ENCODE results near the gene HSPA12B. TPM values are rescaled to one million over a fixed set of nuclear protein-coding genes. Genes with fewer than 3 reads are reported as not detected.
A peak's percentile ranks its signal among the peaks of the same experiment; 100 is the strongest.

HSPA12B gene
- total RNA-seq, 2 experiments from 2014 or later, result 0.08 TPM; not detected in 1

GRCh38 chr20:3712279-3712873 is 20.1 kb upstream of the HSPA12B start, which contains the start of gene SIGLEC1:
SIGLEC1 (minus strand) TSS chr20:3712600; CDS start chr20:3707128, 5,472 bp downstream.
- Histone ChIP-seq H3K27me3 (ENCODE audit: control insufficient read depth in 1 of 2, insufficient read depth in 2 of 2, low read length in 2 of 2) (no peaks in the 10 kb centered on the region), H3K36me3 (ENCODE audit: insufficient read depth, low read length) (no peaks in the 10 kb centered on the region), H3K9me3 (ENCODE audit: control insufficient read depth in 1 of 2, insufficient read depth in 1 of 2, low read length in 2 of 2) (no peaks in the 10 kb centered on the region), H3K4me1 (ENCODE audit: insufficient read depth, low read length) (peaks cover 5% of the 10 kb centered on the region), H3K4me3 (ENCODE audit: low read length) (no peak within 1 kb of the TSS), H3K27ac (ENCODE audit: low read depth in 1 of 2, low read length in 2 of 2) (no peak within 1 kb of the TSS)
- Mint-ChIP-seq H3K9me3 (no peaks in the 10 kb centered on the region), H3K36me3 (ENCODE audit: low read depth) (no peaks in the 10 kb centered on the region), H3K4me1 (ENCODE audit: low read depth) (no peaks in the 10 kb centered on the region), H3K4me3 (no peak within 1 kb of the TSS), H3K27me3 (peaks cover 17% of the 10 kb centered on the region), H3K27ac (no peak within 1 kb of the TSS)
- ChIA-PET CTCF (no interaction called here), POLR2A (no interaction called here)
- TF ChIP-seq CTCF (IDR thresholded peaks at IDR 0.05), result no peak
- peak in 3 of 14 experiments; percentile 20 to 72 (median 68) for DNase-seq
- intact Hi-C loops (cut with DNase I, micrococcal nuclease), result loop anchor here in 1 of 2 experiments (5.0 kb wide), 1 partner anchor 150 kb away; no protein-coding TSS in a partner anchor
- no peak for ATAC-seq (ENCODE audit: poor library complexity)

DNA sequence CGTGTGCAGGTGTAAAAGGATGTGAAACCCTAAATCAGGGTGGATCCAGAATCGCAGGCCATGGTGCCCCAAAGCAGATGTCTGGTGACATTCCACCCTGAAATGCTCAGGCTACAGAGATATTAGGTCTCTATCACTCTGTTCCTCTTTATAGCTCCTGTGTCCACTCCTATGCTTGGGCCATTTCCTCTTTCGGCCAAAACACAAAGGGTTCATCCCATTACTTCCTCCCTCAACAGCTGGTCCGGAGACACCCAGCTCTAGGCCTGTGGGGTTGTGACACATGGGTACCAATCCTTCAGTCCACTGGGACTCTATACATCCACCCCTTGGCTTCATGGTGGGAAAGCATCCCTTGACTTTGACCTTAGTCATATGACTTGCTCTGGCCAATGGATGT is 18.4 kb upstream of the HSPA12B start:
- intact Hi-C loops (cut with DNase I, micrococcal nuclease), result loop anchor here in 1 of 2 experiments (5.0 kb wide), 1 partner anchor 152 kb away; no protein-coding TSS in a partner anchor
- no peaks in the 10 kb centered on the region for H3K36me3 Mint-ChIP-seq (ENCODE audit: low read depth)
- no peak overlapping the region for H3K27ac ChIP-seq (ENCODE audit: low read depth in 1 of 2, low read length in 2 of 2)
- ATAC-seq (ENCODE audit: poor library complexity), result no peak
- CTCF ChIA-PET, result interaction anchor here (1.0 kb wide), 1 partner anchor 151 kb away, joined by 3 read pairs; no protein-coding TSS in a partner anchor
- no peaks in the 10 kb centered on the region for H3K9me3 Mint-ChIP-seq
- H3K4me1 Mint-ChIP-seq (ENCODE audit: low read depth), result no peaks in the 10 kb centered on the region
- peaks cover 5% of the 10 kb centered on the region for H3K4me1 ChIP-seq (ENCODE audit: insufficient read depth, low read length)
- H3K27ac Mint-ChIP-seq, result no peak overlapping the region
- peaks cover 25% of the 10 kb centered on the region for H3K27me3 Mint-ChIP-seq
- no peak overlapping the region for H3K4me3 ChIP-seq (ENCODE audit: low read length)
- no peak overlapping the region for H3K4me3 Mint-ChIP-seq
- H3K9me3 ChIP-seq (ENCODE audit: control insufficient read depth in 1 of 2, insufficient read depth in 1 of 2, low read length in 2 of 2), result no peaks in the 10 kb centered on the region
- POLR2A ChIA-PET, result no interaction called here
- DNase-seq, result peak in 1 of 14 experiments; percentile 26
- peaks cover 0 to 2% of the 10 kb centered on the region in 2 experiments for H3K27me3 ChIP-seq (ENCODE audit: control insufficient read depth in 1 of 2, insufficient read depth in 2 of 2, low read length in 2 of 2)
- no peak for TF ChIP-seq CTCF (IDR thresholded peaks at IDR 0.05)
- H3K36me3 ChIP-seq (ENCODE audit: insufficient read depth, low read length), result no peaks in the 10 kb centered on the region

- POLR2A ChIA-PET, result no interaction called here
- H3K4me3 ChIP-seq (ENCODE audit: low read length), result no peak overlapping the region
- TF ChIP-seq CTCF (IDR thresholded peaks at IDR 0.05), result peak; percentile 36
- Mint-ChIP-seq H3K36me3 (ENCODE audit: low read depth) (no peaks in the 10 kb centered on the region), H3K9me3 (no peaks in the 10 kb centered on the region), H3K4me3 (no peak overlapping the region), H3K27me3 (peaks cover 42% of the 10 kb centered on the region), H3K4me1 (ENCODE audit: low read depth) (no peaks in the 10 kb centered on the region), H3K27ac (no peak overlapping the region)
- no peaks in the 10 kb centered on the region for H3K9me3 ChIP-seq (ENCODE audit: control insufficient read depth in 1 of 2, insufficient read depth in 1 of 2, low read length in 2 of 2)
- ATAC-seq (ENCODE audit: poor library complexity), result no peak
- H3K36me3 ChIP-seq (ENCODE audit: insufficient read depth, low read length), result no peaks in the 10 kb centered on the region
- peaks cover 2 to 5% of the 10 kb centered on the region in 2 experiments for H3K27me3 ChIP-seq (ENCODE audit: control insufficient read depth in 1 of 2, insufficient read depth in 2 of 2, low read length in 2 of 2)
- CTCF ChIA-PET, result interaction anchor here (1.6 kb wide), 1 partner anchor 52 kb away, joined by 6 read pairs; the partner anchor contains the start of gene ADISSP
- no peaks in the 10 kb centered on the region for H3K4me1 ChIP-seq (ENCODE audit: insufficient read depth, low read length)
- H3K27ac ChIP-seq (ENCODE audit: low read depth in 1 of 2, low read length in 2 of 2), result no peak overlapping the region
- intact Hi-C loops (cut with DNase I, micrococcal nuclease), result no loop called here
- peak in 3 of 14 experiments; percentile 19 to 49 (median 35) for DNase-seq
Observed at GRCh38 chr20:3716195-3716834, 16.2 kb upstream of the HSPA12B start.
